ENCODE results near the gene FBXO39. TPM values are rescaled to one million over a fixed set of nuclear protein-coding genes. Genes with fewer than 3 reads are reported as not detected.
A peak's percentile ranks its signal among the peaks of the same experiment; 100 is the strongest.
"Not testable (repeated sequence)": the region's sequence is repeated elsewhere in the genome, so short reads cannot be mapped to it uniquely, and the experiment has no call there.

The FBXO39 gene
- total RNA-seq, 1 donor from 2014 or later: not detected

- Mint-ChIP-seq H3K4me3 (no peak overlapping the region), H3K27ac (no peak overlapping the region), H3K4me1 (no peaks in the 10 kb centered on the region), H3K9me3 (no peaks in the 10 kb centered on the region), H3K27me3 (ENCODE audit: low read depth) (peaks cover 51% of the 10 kb centered on the region), H3K36me3 (no peaks in the 10 kb centered on the region)
- DNase-seq (ENCODE audit: low spot score in 2 of 2, unreplicated experiment in 2 of 2): no peak
- TF ChIP-seq CTCF (IDR thresholded peaks at IDR 0.05; ENCODE audit: unreplicated experiment): peak; percentile 15
These were observed 24.5 kb downstream of the FBXO39 start for GRCh38 chr17:6800422-6801027.

GRCh38 chr17:6811510-6811909 lies 35.5 kb downstream of the FBXO39 start:
- Mint-ChIP-seq H3K4me1 (no peaks in the 10 kb centered on the region), H3K27ac (no peak overlapping the region)

GRCh38 chr17:6812295-6812694 lies 36.3 kb downstream of the FBXO39 start:
- Mint-ChIP-seq H3K4me3 (no peak overlapping the region), H3K27ac (no peak overlapping the region)

More at GRCh38 chr17:6811510-6811909, 35.5 kb downstream of the FBXO39 start:
- H3K9me3 Mint-ChIP-seq: peaks cover 13% of the 10 kb centered on the region
- H3K36me3 Mint-ChIP-seq: no peaks in the 10 kb centered on the region
- no peak overlapping the region for H3K4me3 Mint-ChIP-seq
- peaks cover 24% of the 10 kb centered on the region for H3K27me3 Mint-ChIP-seq (ENCODE audit: low read depth)
- DNase-seq (ENCODE audit: low spot score in 2 of 2, unreplicated experiment in 2 of 2): no peak
- TF ChIP-seq CTCF (IDR thresholded peaks at IDR 0.05; ENCODE audit: unreplicated experiment): no peak

GRCh38 chr17:6815775-6816174 lies 39.8 kb downstream of the FBXO39 start:
- no peak overlapping the region for H3K4me3 Mint-ChIP-seq
- no peak for TF ChIP-seq CTCF (IDR thresholded peaks at IDR 0.05; ENCODE audit: unreplicated experiment)
- H3K36me3 Mint-ChIP-seq: no peaks in the 10 kb centered on the region
- DNase-seq (ENCODE audit: low spot score in 2 of 2, unreplicated experiment in 2 of 2): no peak
- H3K27me3 Mint-ChIP-seq (ENCODE audit: low read depth): peaks cover 28% of the 10 kb centered on the region
- H3K4me1 Mint-ChIP-seq: no peaks in the 10 kb centered on the region
- peaks cover 7% of the 10 kb centered on the region for H3K9me3 Mint-ChIP-seq
- no peak overlapping the region for H3K27ac Mint-ChIP-seq

More at GRCh38 chr17:6812295-6812694, 36.3 kb downstream of the FBXO39 start:
- H3K36me3 Mint-ChIP-seq: no peaks in the 10 kb centered on the region
- peaks cover 24% of the 10 kb centered on the region for H3K27me3 Mint-ChIP-seq (ENCODE audit: low read depth)
- H3K4me1 Mint-ChIP-seq: no peaks in the 10 kb centered on the region
- TF ChIP-seq CTCF (IDR thresholded peaks at IDR 0.05; ENCODE audit: unreplicated experiment): no peak
- no peak for DNase-seq (ENCODE audit: low spot score in 2 of 2, unreplicated experiment in 2 of 2)
- peaks cover 13% of the 10 kb centered on the region for H3K9me3 Mint-ChIP-seq

GRCh38 chr17:6816368-6816767 lies 40.4 kb downstream of the FBXO39 start:
- DNase-seq (ENCODE audit: low spot score in 2 of 2, unreplicated experiment in 2 of 2); H3K9me3 Mint-ChIP-seq; H3K27ac Mint-ChIP-seq; H3K4me3 Mint-ChIP-seq; H3K36me3 Mint-ChIP-seq; H3K4me1 Mint-ChIP-seq: not testable (repeated sequence)
- peaks cover 29% of the 10 kb centered on the region for H3K27me3 Mint-ChIP-seq (ENCODE audit: low read depth)

- H3K27ac Mint-ChIP-seq: no peak overlapping the region
- H3K4me3 Mint-ChIP-seq: no peak overlapping the region
- H3K27me3 Mint-ChIP-seq (ENCODE audit: low read depth): peaks cover 21% of the 10 kb centered on the region
- no peak for TF ChIP-seq CTCF (IDR thresholded peaks at IDR 0.05; ENCODE audit: unreplicated experiment)
- peaks cover 10% of the 10 kb centered on the region for H3K9me3 Mint-ChIP-seq
- H3K36me3 Mint-ChIP-seq: no peaks in the 10 kb centered on the region
- no peak for DNase-seq (ENCODE audit: low spot score in 2 of 2, unreplicated experiment in 2 of 2)
- H3K4me1 Mint-ChIP-seq: no peaks in the 10 kb centered on the region
These were observed 42.9 kb downstream of the FBXO39 start for GRCh38 chr17:6818938-6819337.

Data from mesothelial cell of epicardium (in vitro differentiated cells).